ENCODE data around the gene PRR7.

PRR7 gene

DNA sequence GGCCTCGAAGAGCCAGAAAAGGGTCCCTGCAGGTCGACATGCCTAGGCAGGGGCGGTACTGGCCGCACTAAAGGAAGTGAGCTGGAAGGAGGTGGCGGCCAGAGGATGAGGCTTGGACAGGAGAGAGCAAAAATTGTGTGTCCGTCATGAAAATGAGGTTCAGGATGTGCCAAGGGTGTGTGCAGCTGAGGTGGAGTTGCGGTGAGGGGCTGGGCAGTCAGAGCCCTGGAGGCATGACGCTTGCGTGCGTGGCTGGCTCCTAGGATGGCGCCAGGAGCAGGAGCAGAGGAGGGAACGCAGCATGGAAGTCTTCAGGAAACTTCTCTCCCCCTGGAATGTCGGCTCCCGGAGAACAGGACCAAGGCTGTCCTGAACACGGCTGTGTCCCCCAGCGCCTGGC, 56.3 kb downstream of the PRR7 start:
- DNase-seq, result no peak

DNA sequence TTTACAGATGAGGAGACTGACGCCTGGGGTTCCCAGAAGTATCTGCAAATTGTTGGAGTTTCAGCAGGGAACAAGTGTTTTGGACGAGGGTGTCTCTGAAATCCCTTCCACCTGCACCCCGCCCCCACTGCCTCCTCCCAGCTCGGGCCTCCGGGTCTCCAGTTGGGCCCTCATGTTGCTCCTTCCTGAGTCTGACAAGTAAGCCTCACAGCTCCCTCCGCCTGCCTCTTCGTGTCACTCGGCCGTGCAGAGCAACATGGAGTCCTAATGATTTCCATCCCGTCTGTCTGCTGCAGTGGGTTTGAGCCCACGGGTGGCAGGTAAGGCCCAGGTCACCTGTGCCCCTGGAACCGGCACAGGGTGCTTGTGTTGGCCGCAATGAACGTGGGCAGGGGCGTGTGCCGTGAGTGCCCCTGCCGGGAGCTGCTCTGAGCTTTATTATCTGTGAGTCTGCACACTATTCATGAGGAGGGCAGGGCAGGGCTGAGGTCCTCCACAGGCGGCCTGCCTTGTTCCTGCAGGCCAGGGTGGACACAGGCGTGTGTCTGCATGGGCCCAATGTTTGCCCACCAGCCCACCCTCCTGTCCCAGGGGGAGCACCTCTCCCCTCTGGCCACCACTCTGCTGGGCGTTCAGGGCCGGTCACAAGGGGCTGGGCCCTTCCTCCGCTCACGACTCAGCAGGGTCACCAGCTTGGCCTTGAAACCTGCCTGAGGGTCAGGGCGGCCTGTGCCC, 56.9 kb downstream of the PRR7 start:
- DNase-seq, result no peak

DNA sequence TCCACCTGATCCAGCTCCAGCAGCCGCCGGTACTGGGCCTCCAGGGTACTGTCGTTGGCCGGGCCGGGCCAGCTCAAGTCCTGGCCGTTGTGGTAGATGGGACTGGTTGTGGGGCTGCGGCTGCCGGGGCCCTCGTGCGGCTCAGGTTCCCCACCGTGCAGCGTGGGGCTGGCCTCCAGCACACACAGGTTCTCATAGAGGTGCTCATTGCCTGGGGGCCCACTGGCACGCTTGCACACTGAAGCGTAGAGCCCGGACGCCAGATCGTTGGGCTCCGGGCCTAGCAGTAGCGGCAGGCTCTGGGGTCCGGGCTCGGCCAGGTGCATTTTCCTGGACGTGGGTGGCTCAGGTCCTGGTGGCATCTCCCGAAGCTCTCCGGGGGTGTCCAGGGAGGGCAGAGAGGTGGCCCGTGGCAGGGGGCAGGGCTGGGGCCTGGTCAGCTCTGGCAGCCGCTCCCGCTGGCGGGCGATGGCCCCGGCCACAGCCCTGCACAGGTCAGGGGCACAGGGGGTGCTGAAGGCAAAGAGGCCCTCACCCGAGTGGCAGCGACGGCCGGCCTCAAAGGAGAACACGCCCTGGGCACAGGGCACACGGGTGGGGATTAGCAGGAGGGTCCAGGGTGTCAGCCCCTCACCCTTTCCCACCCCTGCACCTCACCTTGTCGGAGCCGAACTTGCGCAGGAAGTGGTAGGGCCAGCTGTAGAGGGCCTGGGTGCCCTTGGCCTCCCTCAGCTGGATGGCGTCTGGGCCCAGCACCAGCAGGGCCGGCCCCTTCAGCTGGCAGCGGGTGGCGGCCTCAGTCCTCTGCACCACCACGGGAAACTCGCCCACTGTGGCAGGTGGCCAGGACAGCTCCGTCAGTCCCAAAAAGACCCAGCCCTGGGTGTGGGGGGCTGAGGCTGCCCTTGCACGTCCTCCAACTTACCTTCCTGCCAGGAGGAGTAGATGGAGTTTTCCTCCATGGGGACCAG, 57.8 kb downstream of the PRR7 start:
- DNase-seq, result no peak

DNA sequence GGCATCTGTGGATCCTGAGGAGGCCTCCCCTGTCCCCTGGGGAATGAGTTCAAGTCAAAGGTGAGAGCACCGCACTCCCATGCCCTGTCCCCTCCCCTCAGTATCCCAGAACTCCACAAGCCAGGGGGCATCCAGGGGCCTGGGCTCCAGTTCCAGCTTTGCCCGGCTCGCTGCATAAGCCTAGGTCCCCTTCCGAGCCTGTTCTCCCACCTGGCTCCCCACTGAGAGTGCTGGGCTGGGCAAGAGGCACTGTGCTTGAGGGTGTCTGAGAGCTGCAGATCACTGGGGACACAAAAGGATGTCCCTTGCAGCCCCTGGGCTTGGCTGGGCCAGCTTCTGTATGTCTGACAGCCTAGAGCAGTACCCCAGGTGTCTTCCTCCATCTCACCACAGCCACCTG, 58.5 kb downstream of the PRR7 start:
- no peak for DNase-seq

Measured in kidney glomerular epithelial cell (primary cell).